NCI-H460 (cell line): Measurements from ENCODE around the gene DAP. TPM values are rescaled to one million over a fixed set of nuclear protein-coding genes. Genes with fewer than 3 reads are reported as not detected.
"Not testable (repeated sequence)": the region's sequence is repeated elsewhere in the genome, so short reads cannot be mapped to it uniquely, and the experiment has no call there.

Experiments used
- DNase-seq: peaks from one replicate; pipeline ENCODE4 v3.0.0-alpha.2; 2016; ENCODE audit warnings: low read depth; ENCODE audit errors: extremely low read depth
- polyA plus RNA-seq: library from polyadenylated mRNA; depleted of rRNA; stranded (reverse); fragments of >200 nt; gene quantifications from 2 replicates; pipeline ENCODE4 v1.2.3, GENCODE V29; 2014; cell fraction: nucleus; rRNA removed
- total RNA-seq: library from RNA; depleted of rRNA; stranded (reverse); fragments of >200 nt; shearing (Covaris generic); gene quantifications from 2 replicates; pipeline ENCODE4 v1.2.3, GENCODE V29; 2014; rRNA removed

DAP gene, protein sequence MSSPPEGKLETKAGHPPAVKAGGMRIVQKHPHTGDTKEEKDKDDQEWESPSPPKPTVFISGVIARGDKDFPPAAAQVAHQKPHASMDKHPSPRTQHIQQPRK
- 10.8 and 12.3 TPM in 2 replicates for total RNA-seq
- 12.9 and 14.2 TPM in 2 replicates for polyA plus RNA-seq

- peak; percentile 76 for DNase-seq
Observed at GRCh38 chr5:10761185-10761932, at the start of gene DAP. DAP (minus strand) TSS chr5:10761234; CDS start chr5:10761068, 166 bp downstream.

DNA sequence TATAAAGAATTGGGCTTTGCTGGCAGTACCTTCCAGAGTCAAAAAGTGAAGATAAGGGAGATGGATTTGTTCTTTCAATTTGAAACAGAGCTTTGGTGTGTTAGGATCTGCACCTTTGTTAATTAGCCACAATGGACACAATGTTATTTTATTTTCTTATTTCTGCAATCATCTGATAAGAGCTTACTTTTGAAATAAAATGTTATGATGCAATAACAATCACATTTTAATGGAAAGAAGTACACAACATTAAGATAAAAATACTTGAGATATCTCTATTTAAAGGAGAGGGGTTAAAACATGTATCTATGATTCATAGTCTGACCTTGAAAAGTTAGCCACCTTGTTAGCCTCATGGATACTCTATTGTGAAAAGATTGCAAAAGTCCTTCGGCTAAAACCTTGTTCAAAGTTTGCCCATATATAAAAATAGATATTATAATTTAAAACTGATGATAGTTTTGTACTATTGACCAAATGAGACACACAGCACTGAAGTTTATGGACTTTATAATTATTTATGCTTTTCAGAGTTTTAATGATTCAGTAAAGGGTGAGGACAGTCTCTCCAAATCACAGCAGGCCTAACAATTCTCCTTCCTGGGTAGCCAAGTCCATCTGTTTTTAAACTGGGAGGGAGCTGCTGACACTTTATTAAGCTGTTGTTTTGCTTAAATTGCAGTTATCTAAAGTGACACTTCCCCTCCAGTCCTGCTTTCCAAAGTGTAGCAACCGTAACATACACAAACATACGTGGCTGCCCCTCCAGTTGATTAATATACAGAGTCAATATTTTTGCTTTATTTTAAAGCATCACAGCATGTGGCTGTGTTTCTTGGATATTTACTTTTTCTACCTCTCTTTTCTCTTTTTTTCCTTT is 47.6 kb upstream of the DAP start:
- DNase-seq: no peak

DNA sequence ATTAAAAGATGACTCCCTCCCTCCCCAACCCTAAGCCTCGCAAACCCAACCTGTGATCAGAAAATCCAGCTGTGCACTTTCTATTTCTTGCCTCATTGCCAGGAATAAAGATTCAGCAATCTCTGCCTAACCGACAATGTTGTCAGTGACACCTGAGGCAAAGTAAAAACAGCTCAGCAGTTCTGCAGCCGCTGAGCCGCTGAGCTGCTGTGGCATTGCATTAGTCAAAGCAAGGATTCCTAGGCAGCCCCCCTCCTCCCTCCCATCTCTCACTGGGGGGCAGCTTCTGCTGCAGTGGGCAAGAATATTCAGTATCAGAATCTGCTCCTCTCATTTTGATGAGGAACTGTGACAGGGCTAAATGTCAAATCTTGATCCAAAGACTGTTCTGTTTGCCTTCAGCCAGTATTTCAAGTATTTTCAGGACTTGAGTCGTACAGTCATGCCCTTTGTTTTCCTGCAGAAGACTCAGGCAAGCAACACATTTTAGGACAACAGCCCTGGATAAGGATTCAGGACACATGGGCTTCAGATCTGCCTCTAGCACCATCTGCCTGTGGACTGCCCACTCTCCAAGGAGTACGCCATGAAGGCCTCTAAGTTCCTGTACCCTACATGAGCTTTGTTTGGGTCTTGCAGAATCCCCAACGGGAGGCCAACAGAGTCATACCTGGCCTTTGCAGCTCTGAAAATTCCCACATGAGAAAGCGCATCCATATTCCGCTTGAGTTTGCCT is 41.1 kb upstream of the DAP start:
- no peak for DNase-seq

- no peak for DNase-seq
Observed at GRCh38 chr5:10800852-10801251, 39.8 kb upstream of the DAP start.

DNA sequence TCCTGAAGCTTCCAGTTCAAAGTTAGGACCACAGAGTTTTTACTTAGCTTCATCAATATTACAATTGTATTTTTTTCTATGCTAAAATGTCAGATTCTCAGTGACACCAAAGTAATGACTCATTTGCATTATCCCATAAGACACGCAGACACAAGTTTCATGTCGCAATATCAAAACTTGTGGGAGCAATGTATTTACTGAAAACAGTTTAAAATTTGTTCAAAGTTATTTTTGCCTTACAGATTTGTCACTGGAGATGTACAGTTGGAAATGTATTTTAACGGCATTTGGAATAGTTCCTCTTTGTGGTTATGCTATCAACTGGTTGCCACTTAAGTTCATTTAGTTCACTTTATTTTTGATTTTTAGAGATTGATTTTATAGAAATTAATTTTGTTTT is 36.2 kb upstream of the DAP start:
- no peak for DNase-seq

DNA sequence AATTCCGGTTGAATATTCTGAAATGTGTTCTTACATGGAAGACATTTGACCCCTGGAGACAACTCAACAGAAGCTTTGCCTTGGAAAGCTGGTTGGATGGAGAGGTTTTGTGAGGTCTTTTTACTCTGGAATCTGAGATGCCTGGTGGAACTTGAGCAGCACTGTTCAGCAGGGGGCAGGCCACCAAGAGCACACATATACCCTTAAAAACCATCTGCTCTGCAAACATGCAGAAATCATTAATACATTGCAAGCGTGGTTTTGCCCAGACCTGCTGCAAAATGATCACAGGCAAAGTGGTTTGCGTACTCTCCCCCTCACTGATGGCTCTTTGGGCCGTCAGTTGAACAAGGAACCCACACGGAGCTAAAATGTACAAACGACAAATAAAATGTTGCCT is 32.8 kb upstream of the DAP start:
- DNase-seq: no peak

GRCh38 chr5:10792336-10792735 is 31.3 kb upstream of the DAP start:
- DNase-seq: no peak

- no peak for DNase-seq
Observed at GRCh38 chr5:10789726-10790125, 28.7 kb upstream of the DAP start.

GRCh38 chr5:10789021-10789420 is 28.0 kb upstream of the DAP start:
- no peak for DNase-seq

DNA sequence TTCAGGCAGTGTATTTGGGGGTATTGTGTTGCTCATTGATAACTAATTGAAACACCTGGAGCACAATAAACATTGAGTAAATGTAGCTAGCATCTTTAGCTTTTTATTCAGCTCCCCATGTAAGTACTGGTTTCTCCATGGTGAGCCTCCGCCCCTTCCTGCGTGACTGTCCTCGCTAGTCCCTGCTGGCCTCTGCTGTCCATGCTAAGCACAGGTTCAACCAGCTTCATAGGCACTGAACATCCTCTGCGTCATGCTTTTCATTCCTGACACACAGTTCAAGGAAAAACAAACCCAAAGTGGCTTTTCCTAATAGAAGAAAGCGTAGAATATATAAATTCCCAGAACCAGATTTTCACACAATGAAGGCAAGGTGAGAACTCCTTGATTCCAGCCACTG is 27.3 kb upstream of the DAP start:
- no peak for DNase-seq

- DNase-seq: no peak
Observed at GRCh38 chr5:10786835-10787234, 25.8 kb upstream of the DAP start.

- not testable (repeated sequence) for DNase-seq
Observed at GRCh38 chr5:10780208-10780607, 19.2 kb upstream of the DAP start.

DNA sequence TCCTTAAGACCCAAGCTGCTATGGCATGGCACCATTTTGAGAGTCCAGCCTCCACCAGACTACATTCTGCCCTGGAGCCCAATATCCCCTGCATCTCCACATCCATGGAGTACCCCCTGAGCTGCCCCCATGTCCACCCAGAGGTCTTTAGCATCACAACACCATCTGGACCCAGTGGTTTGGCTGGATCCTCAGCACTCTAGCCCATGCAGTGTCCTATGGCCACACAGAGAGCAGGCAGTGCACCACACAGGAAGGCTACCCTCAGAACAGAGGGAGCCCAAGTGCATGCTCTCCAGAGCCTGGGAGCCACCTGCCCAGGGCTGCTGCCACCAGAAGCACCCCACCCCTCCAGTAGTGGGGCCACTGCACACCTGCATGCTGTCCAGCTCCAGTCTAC is 18.6 kb upstream of the DAP start:
- no peak for DNase-seq

DNA sequence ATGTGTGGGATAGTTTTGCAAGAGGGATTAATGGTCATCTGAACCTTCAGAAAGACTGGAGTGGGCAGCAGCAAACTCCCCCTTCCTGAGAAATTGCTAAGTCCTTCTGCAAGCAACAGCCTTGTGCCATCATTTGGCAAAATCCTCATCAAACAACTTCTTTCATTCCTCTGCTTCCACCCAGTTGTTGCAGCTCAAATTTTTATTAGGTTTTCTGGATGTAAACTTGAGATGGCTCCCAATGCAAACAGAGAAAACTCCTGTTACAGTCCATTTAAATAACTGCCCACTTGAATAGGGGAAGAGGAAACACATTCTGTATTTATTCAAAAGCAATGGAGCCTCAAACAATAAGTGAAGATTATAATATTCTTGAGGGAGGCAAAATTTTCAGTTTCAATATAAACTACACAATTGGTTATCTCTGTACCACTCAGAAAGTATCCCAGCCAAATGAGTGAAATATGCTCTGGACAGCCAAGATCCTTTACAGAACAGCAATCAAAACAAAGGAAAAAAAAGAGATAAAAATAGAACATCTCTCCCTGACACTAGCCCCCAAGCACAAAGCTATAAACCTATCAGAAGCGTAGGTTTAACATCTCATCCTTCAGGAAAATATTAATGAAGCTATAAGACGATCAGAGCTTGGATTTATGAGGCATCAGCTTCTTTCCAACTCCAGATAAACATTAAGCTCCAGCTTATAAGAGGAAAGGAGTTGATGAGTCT is 17.3 kb upstream of the DAP start:
- no peak for DNase-seq

DNA sequence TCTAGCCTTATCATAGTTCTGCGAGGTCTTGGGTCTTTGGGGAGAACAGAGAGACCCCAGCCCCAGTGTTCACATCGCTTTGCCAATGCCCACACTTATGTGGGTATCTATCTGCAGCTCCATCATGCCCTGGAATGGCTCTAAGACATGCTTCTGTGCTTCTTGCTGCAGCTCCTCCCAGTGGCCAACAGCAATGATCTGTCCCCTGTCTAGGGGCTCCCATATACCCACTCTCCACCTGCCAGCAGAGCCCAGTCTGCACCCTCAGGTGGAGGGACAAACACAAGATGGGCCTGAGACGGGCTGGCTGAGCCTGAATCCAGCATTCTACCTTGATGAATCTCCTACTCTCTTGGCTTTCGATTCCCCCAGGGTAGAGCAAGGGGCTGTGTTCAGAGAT is 14.6 kb upstream of the DAP start:
- no peak for DNase-seq

DNA sequence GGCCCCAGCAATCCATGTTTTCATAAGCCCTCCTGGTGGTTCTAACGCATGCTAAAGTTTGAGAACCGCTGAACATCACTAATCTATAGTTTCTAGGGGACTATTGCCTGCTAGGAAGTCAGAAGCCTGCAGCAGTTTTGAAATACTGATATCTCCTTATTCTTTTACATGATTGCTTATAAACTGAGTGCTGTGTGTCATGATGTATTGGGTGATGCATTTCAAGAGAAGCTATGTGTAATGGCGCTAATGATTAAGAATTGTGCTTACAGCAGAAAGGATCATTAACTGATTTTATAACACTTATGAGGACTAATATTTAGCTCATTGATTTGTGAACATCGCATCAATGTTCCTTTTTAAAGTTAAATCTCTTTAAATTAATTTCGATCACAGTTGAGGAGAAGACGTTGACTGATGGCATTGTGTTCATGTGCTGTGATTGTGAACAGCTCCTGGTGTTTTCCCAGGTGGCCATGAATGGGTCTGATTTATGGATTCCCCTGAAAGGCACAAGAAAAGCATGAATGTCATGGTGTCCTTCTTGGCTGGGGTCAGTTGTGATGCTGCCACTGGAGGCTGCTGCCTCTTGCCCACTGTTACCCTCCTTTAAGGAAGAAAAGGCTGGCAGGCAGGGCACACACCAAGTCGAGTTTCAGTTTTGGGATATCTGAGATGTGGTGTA is 12.0 kb upstream of the DAP start:
- no peak for DNase-seq

DNA sequence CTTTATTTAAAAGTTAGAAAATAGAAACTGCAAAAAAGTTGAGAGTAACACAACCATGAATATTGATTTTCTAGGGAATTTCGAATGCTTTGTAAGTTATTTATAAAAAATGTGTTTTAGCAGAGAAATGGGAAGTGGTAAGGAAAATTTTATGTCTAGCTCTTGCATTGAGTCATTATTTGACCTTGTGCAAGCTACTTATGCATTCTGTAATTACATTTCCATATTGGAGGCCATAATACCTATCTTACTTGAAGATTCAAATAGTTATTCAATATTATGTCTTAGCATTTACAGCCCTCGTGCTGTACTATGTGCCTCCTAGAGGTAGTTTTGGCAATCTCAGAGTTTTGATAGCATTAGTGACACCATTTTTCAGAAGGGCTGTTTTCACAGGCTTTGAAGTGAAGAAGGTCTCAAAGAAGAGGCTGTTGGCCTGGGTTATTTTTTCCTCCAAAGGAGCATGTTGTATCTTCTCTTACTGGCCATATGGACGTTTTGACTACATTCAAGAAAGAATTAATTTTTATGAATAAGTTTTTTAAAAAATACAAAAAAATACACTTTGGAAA is 7.4 kb upstream of the DAP start:
- no peak for DNase-seq

GRCh38 chr5:10762776-10763500 is 1.9 kb upstream of the DAP start:
- no peak for DNase-seq
